A549 (cell line): ENCODE measurements around the gene CC2D1B. TPM values are rescaled to one million over a fixed set of nuclear protein-coding genes. Genes with fewer than 3 reads are reported as not detected.

Source experiments
- ATAC-seq, 2 experiments: fragments of 200-7000 bp in 1 of 2; fragments of >200 bp in 1 of 2; cut with Nextera tagmentation in 1 of 2; cut with Tn5 transposase in 1 of 2; 3 replicates each; pipeline versions ENCODE4 v1.8.0 to v1.9.1; 2018 to 2020; ENCODE audit warnings: mild to moderate bottlenecking in 1 of 2, moderate library complexity in 1 of 2
- CTCF ChIA-PET: fragments of 300-600 bp; sonication (Branson Sonifier 250); formaldehyde crosslinking; extraction: SDS; loops from one replicate; lab custom pipeline; 2021; ENCODE audit warnings: antibody characterized with exemption, inconsistent platforms; lab: Yijun Ruan, JAX
- POLR2A ChIA-PET: fragments of 350-600 bp; formaldehyde crosslinking; extraction: SDS; loops from one replicate; lab custom pipeline; 2021; ENCODE audit warnings: antibody characterized with exemption, inconsistent platforms; lab: Yijun Ruan, JAX
- DNase-seq, 2 experiments: peaks; one replicate each; pipeline versions ENCODE4 v3.0.0 to v3.0.0-alpha.2; 2011 to 2016; ENCODE audit warnings: low read depth in 1 of 2, low spot score in 1 of 2
- FAIRE-seq: peaks from 2 replicates; lab custom pipeline; 2011; peaks lifted over from hg19 to GRCh38; lab: Jason Lieb, UNC
- H3K27ac ChIP-seq, 2 experiments: fragments of >200 bp; sonication (Bioruptor Twin); formaldehyde crosslinking; 3 replicates each; pipeline ENCODE4 v1.5.1; 2016 to 2017
- H3K4me1 ChIP-seq: fragments of >200 bp; sonication (Bioruptor Twin); formaldehyde crosslinking; 3 replicates; pipeline ENCODE4 v1.6.1; 2016
- H3K4me2 ChIP-seq: fragments of >200 bp; sonication (Bioruptor Twin); formaldehyde crosslinking; 3 replicates; pipeline ENCODE4 v1.6.1; 2016
- H3K4me3 ChIP-seq: fragments of >200 bp; sonication (Bioruptor Twin); formaldehyde crosslinking; 3 replicates; pipeline ENCODE4 v1.5.1; 2016
- H3K9me3 ChIP-seq: fragments of >200 bp; sonication (Bioruptor Twin); formaldehyde crosslinking; 3 replicates; pipeline ENCODE4 v1.6.1; 2016
- ATOH8 ChIP-seq: fragments of 250-450 bp; sonication (Bioruptor Pico); IDR thresholded peaks from 2 replicates; pipeline ENCODE4 v1.5.0; 2020; ENCODE audit warnings: low read depth, mild to moderate bottlenecking, moderate library complexity
- BCL3 ChIP-seq: fragments of >200 bp; sonication (Bioruptor Twin); formaldehyde crosslinking; IDR thresholded peaks from 3 replicates; pipeline ENCODE4 v1.6.1; 2016
- BHLHE40 ChIP-seq: IDR thresholded peaks from 2 replicates; pipeline ENCODE4 v1.6.1; 2012; ENCODE audit warnings: low read depth, low read length, inconsistent platforms
- CBX2 ChIP-seq: fragments of 200-600 bp; sonication (generic); IDR thresholded peaks from 2 replicates; pipeline ENCODE4 v1.6.1; 2016; ENCODE audit warnings: low read depth, mild to moderate bottlenecking, borderline replicate concordance
- CBX8 ChIP-seq: fragments of 200-600 bp; sonication (generic); IDR thresholded peaks from 2 replicates; pipeline ENCODE4 v1.6.1; 2016
- CEBPB ChIP-seq, 2 experiments: fragments of >200 bp in 1 of 2; sonication (Bioruptor Twin) in 1 of 2; formaldehyde crosslinking in 1 of 2; IDR thresholded peaks; 2 replicates each; pipeline ENCODE4 v1.6.1; 2012 to 2016
- CHD2 ChIP-seq: fragments of 150-350 bp; IDR thresholded peaks from 2 replicates; pipeline ENCODE4 v1.6.1; 2014; ENCODE audit warnings: low read length; ENCODE audit not compliant: partially characterized antibody
- E2F6 ChIP-seq: IDR thresholded peaks from 2 replicates; pipeline ENCODE4 v1.6.1; 2012; ENCODE audit warnings: low read depth, borderline replicate concordance
- ELK1 ChIP-seq: fragments of 150-350 bp; IDR thresholded peaks from 2 replicates; pipeline ENCODE4 v1.6.1; 2014; ENCODE audit warnings: low read depth, mild to moderate bottlenecking, low read length
- ESRRA ChIP-seq: fragments of 150-350 bp; IDR thresholded peaks from 2 replicates; pipeline ENCODE4 v1.6.1; 2014; ENCODE audit warnings: mild to moderate bottlenecking, low read length, borderline replicate concordance
- FOSL2 ChIP-seq, 2 experiments: fragments of 450-650 bp in 1 of 2; fragments of >200 bp in 1 of 2; sonication (Bioruptor Twin) in 1 of 2; formaldehyde crosslinking; IDR thresholded peaks; 2 replicates each; pipeline versions ENCODE4 v1.5.0 to v1.6.1; 2016 to 2020; ENCODE audit warnings: mild to moderate bottlenecking in 1 of 2, moderate library complexity in 1 of 2
- HMGXB4 ChIP-seq: fragments of 250-450 bp; sonication (Bioruptor Pico); IDR thresholded peaks from 2 replicates; pipeline ENCODE4 v1.5.0; 2021; ENCODE audit warnings: mild to moderate bottlenecking, moderate library complexity, borderline replicate concordance
- HOXA7 ChIP-seq: fragments of 250-450 bp; sonication (Bioruptor Pico); IDR thresholded peaks from 2 replicates; pipeline ENCODE4 v1.5.0; 2020; ENCODE audit warnings: mild to moderate bottlenecking, moderate library complexity
- HOXB13 ChIP-seq: fragments of 250-450 bp; sonication (Bioruptor Pico); IDR thresholded peaks from 2 replicates; pipeline ENCODE4 v1.5.0; 2020; ENCODE audit warnings: low read depth, mild to moderate bottlenecking, moderate library complexity
- HOXB5 ChIP-seq: fragments of 250-450 bp; sonication (Bioruptor Pico); IDR thresholded peaks from 2 replicates; pipeline ENCODE4 v1.5.0; 2020; ENCODE audit warnings: mild to moderate bottlenecking, moderate library complexity
- KDM1A ChIP-seq: fragments of 200-600 bp; sonication (generic); IDR thresholded peaks from 2 replicates; pipeline ENCODE4 v1.6.1; 2016; ENCODE audit warnings: low read depth, mild to moderate bottlenecking
- MAFK ChIP-seq: fragments of 450-650 bp; IDR thresholded peaks from 2 replicates; pipeline ENCODE4 v1.6.1; 2014; ENCODE audit not compliant: partially characterized antibody
- MAX ChIP-seq: IDR thresholded peaks from 2 replicates; pipeline ENCODE4 v1.6.1; 2012
- MAZ ChIP-seq: fragments of 150-350 bp; IDR thresholded peaks from 2 replicates; pipeline ENCODE4 v1.6.1; 2014; ENCODE audit warnings: antibody characterized with exemption, low read depth, low read length, borderline replicate concordance
- NPAS2 ChIP-seq: fragments of 250-450 bp; sonication (Bioruptor Pico); IDR thresholded peaks from 2 replicates; pipeline ENCODE4 v1.8.0; 2022; ENCODE audit warnings: mild to moderate bottlenecking, moderate library complexity, borderline replicate concordance
- NR3C1 ChIP-seq: fragments of >200 bp; sonication (Bioruptor Twin); formaldehyde crosslinking; IDR thresholded peaks from 3 replicates; pipeline ENCODE4 v1.6.1; 2017
- PBX3 ChIP-seq: IDR thresholded peaks from 2 replicates; pipeline ENCODE4 v1.6.1; 2012
- POLR2A ChIP-seq: IDR thresholded peaks from 2 replicates; pipeline ENCODE4 v1.6.1; 2012; ENCODE audit warnings: mild to moderate bottlenecking, low read length
- POLR2AphosphoS2 ChIP-seq: conservative IDR thresholded peaks from 2 replicates; pipeline ENCODE4 v1.6.1; 2012; ENCODE audit warnings: low read length, improper control_type of control experiment, inconsistent platforms
- RFX5 ChIP-seq: fragments of 450-650 bp; IDR thresholded peaks from 2 replicates; pipeline ENCODE4 v1.7.1; 2014; ENCODE audit warnings: antibody characterized with exemption, mild to moderate bottlenecking, moderate library complexity
- SMC3 ChIP-seq: fragments of >200 bp; sonication (Bioruptor Twin); formaldehyde crosslinking; IDR thresholded peaks from 3 replicates; pipeline ENCODE4 v1.6.1; 2018; ENCODE audit warnings: inconsistent platforms
- TP53 ChIP-seq: fragments of 250-450 bp; sonication (Bioruptor Pico); IDR thresholded peaks from 2 replicates; pipeline ENCODE4 v1.5.0; 2021; ENCODE audit warnings: mild to moderate bottlenecking, moderate library complexity
- USF2 ChIP-seq: fragments of 450-650 bp; IDR thresholded peaks from 2 replicates; pipeline ENCODE4 v1.6.1; 2014; ENCODE audit warnings: antibody characterized with exemption
- ZSCAN20 ChIP-seq: fragments of 250-450 bp; sonication (Bioruptor Pico); IDR thresholded peaks from 2 replicates; pipeline ENCODE4 v1.8.0; 2022; ENCODE audit warnings: mild to moderate bottlenecking, moderate library complexity
- WGBS: methylation state at CpG from one replicate; pipeline ENCODE4 v1.1.6; 2017; ENCODE audit errors: missing lambda C conversion rate; 5-methylcytosine and 5-hydroxymethylcytosine counted together
- polyA plus RNA-seq, 4 experiments: library from polyadenylated mRNA; depleted of rRNA in 3 of 4; stranded (reverse); fragments of >200 nt; fragmentation: RNase III in 1 of 4; extraction: RNeasy Plus Mini Kit Qiagen cat#74134 plus additional on column Dnase treatment in 1 of 4; gene quantifications; 2 replicates in 3 of 4; 3 replicates in 1 of 4; pipeline ENCODE4 v1.2.3, GENCODE V29; 2011 to 2017

Gene CC2D1B
- polyA plus RNA-seq, 2 of the 4 experiments (the other 2 are of a cell fraction): 9.8 to 18.2 TPM

- no peaks in the 10 kb centered on the region for H3K9me3 ChIP-seq
- H3K4me2 ChIP-seq: peak overlapping the region; percentile 43
- ATAC-seq (no peak), FAIRE-seq (no peak), DNase-seq (no peak)
- peak overlapping the region; percentile 98 to 99 for H3K27ac ChIP-seq
- H3K4me3 ChIP-seq: peak overlapping the region; percentile 97
- WGBS: 23% methylated on average over 8 of the region's 8 CpGs
- TF ChIP-seq ESRRA: no peak
- TF ChIP-seq NPAS2 (CRISPR knock-in tag): no peak
- no peak for TF ChIP-seq CBX8
- POLR2A ChIA-PET: interaction anchor here (0.6 to 1.5 kb wide), 2 partner anchors 18 to 373 kb away, joined by 3 to 5 read pairs; no protein-coding TSS in a partner anchor
- CTCF ChIA-PET: interaction anchor here (0.7 kb wide), 1 partner anchor 38 kb away, joined by 3 read pairs; the partner anchor contains the start of genes ORC1 and PRPF38A
- peaks cover 16% of the 10 kb centered on the region for H3K4me1 ChIP-seq
These were observed 467 bp upstream of the CC2D1B start for GRCh38 chr1:52366517-52366827.

- Histone ChIP-seq H3K9me3 (no peaks in the 10 kb centered on the region), H3K4me1 (peaks cover 16% of the 10 kb centered on the region), H3K27ac (peak overlapping the region; percentile 98 to 99), H3K4me3 (peak overlapping the region; percentile 97), H3K4me2 (peak overlapping the region; percentile 83)
- FAIRE-seq (no peak), ATAC-seq (peak; percentile 63 to 69), DNase-seq (peak; percentile 60 to 62)
- 9% methylated on average over 22 of the region's 22 CpGs for WGBS
- CTCF ChIA-PET: interaction anchor here (0.6 kb wide), 1 partner anchor 11 kb away, joined by 3 read pairs; no protein-coding TSS in a partner anchor
- POLR2A ChIA-PET: interaction anchor here (0.6 to 1.5 kb wide), 3 partner anchors 17 to 712 kb away, joined by 5 to 6 read pairs (median 5); partner anchors contain the start of genes ORC1 and PRPF38A
- TF ChIP-seq HOXB5 (CRISPR knock-in tag) (no peak), HOXA7 (CRISPR knock-in tag) (no peak), ELK1 (no peak), TP53 (no peak), HMGXB4 (CRISPR knock-in tag) (no peak), CBX8 (no peak), BHLHE40 (no peak), NR3C1 (no peak), RFX5 (no peak), CHD2 (no peak), FOSL2 (IDR thresholded peaks at IDR 0.05) (no peak), FOSL2 (CRISPR knock-in tag; IDR thresholded peaks at IDR 0.05) (peak; percentile 62), CEBPB (IDR thresholded peaks at IDR 0.05) (no peak), POLR2A (0 out of 2 replicates have a peak, but pooled peaks have one; percentile 6), POLR2AphosphoS2 (no peak), PBX3 (0 out of 2 replicates have a peak, but pooled peaks have one; percentile 12), SMC3 (no peak), KDM1A (no peak), HOXB13 (CRISPR knock-in tag) (no peak), CBX2 (no peak), ZSCAN20 (CRISPR knock-in tag) (no peak), MAFK (peak; percentile 94), ATOH8 (no peak), MAZ (no peak), E2F6 (peak; percentile 83), MAX (0 out of 2 replicates have a peak, but pooled peaks have one; percentile 41), NPAS2 (CRISPR knock-in tag) (no peak), USF2 (no peak), BCL3 (no peak)
These were observed 797 bp downstream of the CC2D1B start for GRCh38 chr1:52365071-52365745.
